Measurements from ENCODE around the gene SORBS2.

DNA sequence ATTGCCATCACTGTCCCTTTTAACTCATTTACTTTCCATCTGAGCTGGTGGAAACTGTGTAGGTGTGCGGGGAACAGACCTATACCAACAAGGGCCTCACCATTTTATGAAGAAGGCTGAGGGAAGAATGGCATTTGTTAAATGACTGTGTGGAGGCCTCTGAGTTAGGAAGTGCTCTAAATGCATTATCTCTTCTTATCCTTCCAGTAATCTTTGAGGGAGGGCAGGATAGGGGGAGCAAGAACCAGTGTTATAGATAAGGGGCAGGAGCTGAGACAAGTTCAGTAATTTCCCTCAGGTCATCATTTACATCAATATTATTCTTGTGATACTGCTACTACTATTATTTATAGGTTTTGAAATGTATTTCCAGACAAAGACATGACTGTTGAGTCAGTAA, 154.3 kb downstream of the SORBS2 start:
- TF ChIP-seq, protein P1, sequence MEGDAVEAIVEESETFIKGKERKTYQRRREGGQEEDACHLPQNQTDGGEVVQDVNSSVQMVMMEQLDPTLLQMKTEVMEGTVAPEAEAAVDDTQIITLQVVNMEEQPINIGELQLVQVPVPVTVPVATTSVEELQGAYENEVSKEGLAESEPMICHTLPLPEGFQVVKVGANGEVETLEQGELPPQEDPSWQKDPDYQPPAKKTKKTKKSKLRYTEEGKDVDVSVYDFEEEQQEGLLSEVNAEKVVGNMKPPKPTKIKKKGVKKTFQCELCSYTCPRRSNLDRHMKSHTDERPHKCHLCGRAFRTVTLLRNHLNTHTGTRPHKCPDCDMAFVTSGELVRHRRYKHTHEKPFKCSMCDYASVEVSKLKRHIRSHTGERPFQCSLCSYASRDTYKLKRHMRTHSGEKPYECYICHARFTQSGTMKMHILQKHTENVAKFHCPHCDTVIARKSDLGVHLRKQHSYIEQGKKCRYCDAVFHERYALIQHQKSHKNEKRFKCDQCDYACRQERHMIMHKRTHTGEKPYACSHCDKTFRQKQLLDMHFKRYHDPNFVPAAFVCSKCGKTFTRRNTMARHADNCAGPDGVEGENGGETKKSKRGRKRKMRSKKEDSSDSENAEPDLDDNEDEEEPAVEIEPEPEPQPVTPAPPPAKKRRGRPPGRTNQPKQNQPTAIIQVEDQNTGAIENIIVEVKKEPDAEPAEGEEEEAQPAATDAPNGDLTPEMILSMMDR (IDR thresholded peaks at IDR 0.05 in 2 of 3, conservative IDR thresholded peaks at IDR 0.05 in 1 of 3; ENCODE audit: borderline replicate concordance in 1 of 3, insufficient read depth in 1 of 3, low read depth in 2 of 3, low read length in 2 of 3) = no peak
- TF ChIP-seq POLR2AphosphoS5 (IDR thresholded peaks at IDR 0.05; ENCODE audit: low read depth, low read length) = no peak
- no peak for TF ChIP-seq RAD21 (IDR thresholded peaks at IDR 0.05; ENCODE audit: low read depth)
- TF ChIP-seq YY1 (IDR thresholded peaks at IDR 0.05; ENCODE audit: extremely low read depth, insufficient replicate concordance, low read depth, low read length) = no peak
- no peak for TF ChIP-seq SRF (IDR thresholded peaks at IDR 0.05; ENCODE audit: low read depth)
